Measurements from ENCODE around the gene WFIKKN2. TPM values are rescaled to one million over a fixed set of nuclear protein-coding genes. Genes with fewer than 3 reads are reported as not detected.

The WFIKKN2 gene
- total RNA-seq, 1 experiment from 2014 or later = not detected

DNA sequence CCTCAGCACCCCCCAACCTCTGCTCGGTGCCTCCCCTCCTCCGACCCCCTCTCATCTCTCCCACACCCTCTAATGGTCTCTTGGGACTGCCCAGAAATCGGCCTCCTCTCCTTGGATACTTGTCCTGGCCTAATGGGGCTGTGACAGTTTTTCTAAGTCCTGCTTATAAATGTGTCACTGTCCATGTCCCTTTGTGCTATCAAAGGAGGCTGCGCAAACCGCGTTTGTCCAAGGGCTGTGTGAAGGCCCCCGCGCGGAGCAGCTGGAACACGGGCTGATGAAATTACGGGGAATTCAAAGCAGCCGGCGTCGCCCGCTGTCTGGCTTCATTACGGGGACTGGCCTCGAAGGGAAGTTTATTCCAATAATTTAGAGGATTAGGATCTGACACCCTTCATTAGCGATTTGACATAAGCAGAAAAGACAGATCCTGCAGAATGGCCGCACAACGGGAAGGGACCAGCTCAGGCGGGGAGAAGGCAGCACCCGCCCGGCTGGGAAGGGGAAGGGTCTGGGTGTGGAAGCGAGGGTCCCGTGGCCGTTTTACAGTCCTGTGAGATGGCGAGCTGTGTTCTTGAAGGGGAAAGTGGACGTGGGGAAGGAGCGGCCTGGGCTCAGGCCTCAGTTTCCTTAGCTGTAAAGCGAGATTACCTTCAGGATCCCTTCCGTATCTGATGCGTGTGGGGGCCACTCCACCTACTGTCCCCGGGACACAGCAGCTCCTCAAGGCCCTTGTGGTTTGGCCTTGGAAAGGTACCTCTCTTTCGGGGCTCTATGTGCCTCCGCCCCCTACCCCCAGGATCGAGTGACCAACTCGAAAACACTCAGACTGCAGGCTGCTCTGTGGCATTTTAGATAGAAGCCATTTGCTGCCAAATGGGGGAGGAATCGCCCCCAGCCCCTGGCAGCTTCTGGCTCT lies 1.6 kb upstream of the WFIKKN2 start:
- DNase-seq (ENCODE audit: low read depth) = no peak

DNA sequence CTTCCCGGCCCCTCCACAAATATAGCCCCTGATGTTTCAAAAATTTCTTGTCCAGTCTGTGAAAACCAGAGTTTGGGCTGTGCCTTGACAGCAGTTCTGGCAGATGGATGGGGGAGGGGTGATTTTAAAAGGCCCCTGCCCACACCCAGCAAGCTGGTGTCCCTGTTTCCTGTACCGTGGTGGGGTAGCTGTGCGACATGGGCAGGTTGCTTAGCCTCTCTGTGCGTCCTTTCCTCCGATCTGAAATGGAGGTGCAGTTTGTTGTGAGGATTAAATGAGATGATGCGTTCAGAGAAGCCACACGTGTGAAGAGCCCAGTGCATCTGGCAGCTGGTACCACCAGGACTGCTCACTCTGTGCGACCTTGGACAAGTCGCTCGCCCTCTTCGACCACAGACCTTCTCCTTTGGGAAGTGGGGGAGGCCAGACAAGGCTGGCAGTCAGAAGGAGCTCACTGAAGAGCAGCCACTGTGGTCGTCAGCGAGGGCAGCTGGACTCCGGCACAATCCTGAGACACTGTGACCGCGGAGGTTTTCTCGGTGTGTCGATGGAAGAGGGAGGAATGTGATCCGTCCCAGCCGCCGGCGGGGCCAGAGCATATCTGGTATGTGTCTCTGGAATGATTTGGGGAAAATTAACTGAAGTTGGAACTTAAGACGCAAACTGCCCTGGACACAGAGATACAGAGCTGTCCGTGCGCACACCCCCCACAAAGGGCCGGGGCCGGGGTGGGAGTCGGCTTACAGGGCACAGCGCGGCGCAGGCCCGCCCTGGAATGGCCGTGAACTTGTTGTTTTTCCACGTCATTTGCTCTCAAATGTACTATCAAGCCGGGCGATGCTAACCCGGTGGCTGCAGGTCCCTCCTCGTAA lies 721 bp upstream of the WFIKKN2 start:
- no peak for DNase-seq (ENCODE audit: low read depth)

DNA sequence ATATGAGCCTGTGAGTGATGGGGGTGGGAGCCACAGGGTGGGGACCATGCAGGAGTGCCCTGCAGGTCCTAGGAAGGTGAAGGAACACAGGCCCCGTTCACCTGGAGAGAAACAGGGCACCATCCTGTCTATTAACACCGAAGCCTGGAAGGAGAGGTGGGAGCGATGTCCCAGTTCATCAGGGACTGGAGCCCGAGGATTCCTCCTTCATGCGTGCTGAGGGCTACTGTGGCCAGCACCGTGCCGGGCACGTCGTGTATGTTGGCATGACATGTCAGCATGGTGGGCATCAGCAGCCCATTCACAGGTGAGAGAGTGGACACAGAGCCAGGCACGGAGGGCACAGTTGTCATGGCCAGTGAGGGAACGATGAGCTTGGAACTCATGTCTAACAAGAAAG lies 1.4 kb downstream of the WFIKKN2 start:
- DNase-seq (ENCODE audit: low read depth) = no peak

DNA sequence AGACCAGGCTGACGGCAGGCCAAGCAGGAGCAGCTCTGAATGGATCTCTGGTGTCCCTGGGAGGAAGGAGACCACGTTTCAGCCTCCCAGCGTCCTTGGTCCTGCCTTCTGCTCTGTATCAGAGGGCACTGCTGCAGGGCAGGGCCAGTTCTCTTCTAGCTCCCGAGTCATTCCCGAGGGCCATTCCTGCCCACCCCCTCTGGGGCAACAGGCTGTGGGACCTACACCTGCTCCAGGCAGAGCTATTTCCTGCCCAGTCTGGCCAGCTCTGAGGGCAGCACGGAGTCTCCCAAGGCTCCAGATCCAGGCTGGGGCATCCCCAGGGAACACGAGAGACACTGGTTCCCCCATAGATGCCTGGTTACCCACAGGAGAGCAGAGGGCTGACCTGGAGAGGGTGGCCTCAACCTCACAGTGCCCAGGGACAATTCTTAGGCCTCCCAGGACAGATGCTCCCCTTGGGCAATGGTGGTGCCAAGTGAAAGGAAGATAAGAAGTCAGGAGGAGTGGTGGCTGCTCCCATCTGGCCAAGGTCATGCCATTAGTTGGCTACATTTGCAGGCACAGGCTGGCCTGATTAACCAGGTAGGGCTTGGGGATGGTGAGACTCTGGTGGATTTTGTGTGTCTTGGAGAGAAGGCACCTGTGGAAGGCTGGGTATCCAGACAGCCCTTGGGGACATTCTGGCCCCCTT lies 2.0 kb downstream of the WFIKKN2 start:
- no peak for DNase-seq (ENCODE audit: low read depth)

DNA sequence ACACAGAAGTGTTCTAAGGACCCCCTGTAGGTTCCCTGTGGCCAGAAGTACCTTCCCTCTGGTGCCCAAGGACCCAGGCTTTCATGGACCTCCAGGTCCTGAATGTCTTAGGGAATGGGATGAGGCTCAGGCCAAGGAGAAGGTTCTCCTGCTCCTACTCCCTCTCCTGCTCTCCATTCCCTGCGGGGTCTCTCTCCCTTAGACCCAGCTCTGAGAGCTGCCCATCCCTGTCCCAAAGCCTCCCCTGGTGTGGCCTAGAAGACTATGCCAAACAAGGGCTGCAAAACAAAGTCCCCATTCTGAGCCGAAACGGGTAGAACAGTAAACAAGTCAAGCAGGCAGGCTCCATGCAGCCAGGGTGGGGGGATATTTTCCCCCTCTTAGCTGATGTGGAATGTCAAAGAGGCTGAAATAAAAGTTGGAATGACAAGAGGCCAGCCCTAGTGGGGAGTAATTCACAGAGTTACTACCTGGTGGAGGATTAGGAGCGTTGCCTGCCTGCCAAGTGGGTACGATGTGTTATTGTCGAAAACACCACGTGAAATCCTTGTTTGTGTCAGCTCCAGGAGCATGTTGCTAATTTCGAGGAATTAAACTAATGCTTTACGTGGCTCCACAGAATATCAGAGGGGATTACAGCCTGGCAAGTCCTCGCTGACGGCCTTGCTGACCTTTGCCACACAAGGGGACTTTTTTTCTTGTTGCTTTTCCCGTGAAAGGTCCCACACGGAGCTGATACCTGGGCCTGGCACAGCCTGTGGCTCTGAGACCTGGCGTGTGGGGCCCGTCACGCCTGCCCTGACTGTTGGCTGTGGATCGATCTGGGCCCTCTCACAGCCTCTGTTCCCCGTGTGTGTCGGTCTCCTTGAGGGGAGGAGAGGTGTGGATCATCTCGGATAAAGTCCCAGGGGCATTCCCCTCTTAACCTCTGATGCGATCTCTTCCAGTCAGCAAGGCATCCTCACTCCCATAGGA lies 2.9 kb downstream of the WFIKKN2 start:
- no peak for DNase-seq (ENCODE audit: low read depth)

DNA sequence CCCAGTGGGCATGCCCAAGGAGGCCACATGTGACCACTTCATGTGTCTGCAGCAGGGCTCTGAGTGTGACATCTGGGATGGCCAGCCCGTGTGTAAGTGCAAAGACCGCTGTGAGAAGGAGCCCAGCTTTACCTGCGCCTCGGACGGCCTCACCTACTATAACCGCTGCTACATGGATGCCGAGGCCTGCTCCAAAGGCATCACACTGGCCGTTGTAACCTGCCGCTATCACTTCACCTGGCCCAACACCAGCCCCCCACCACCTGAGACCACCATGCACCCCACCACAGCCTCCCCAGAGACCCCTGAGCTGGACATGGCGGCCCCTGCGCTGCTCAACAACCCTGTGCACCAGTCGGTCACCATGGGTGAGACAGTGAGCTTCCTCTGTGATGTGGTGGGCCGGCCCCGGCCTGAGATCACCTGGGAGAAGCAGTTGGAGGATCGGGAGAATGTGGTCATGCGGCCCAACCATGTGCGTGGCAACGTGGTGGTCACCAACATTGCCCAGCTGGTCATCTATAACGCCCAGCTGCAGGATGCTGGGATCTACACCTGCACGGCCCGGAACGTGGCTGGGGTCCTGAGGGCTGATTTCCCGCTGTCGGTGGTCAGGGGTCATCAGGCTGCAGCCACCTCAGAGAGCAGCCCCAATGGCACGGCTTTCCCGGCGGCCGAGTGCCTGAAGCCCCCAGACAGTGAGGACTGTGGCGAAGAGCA lies 4.4 kb downstream of the WFIKKN2 start:
- DNase-seq (ENCODE audit: low read depth) = no peak

DNA sequence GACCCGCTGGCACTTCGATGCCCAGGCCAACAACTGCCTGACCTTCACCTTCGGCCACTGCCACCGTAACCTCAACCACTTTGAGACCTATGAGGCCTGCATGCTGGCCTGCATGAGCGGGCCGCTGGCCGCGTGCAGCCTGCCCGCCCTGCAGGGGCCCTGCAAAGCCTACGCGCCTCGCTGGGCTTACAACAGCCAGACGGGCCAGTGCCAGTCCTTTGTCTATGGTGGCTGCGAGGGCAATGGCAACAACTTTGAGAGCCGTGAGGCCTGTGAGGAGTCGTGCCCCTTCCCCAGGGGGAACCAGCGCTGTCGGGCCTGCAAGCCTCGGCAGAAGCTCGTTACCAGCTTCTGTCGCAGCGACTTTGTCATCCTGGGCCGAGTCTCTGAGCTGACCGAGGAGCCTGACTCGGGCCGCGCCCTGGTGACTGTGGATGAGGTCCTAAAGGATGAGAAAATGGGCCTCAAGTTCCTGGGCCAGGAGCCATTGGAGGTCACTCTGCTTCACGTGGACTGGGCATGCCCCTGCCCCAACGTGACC lies 5.0 kb downstream of the WFIKKN2 start:
- DNase-seq (ENCODE audit: low read depth) = no peak

DNA sequence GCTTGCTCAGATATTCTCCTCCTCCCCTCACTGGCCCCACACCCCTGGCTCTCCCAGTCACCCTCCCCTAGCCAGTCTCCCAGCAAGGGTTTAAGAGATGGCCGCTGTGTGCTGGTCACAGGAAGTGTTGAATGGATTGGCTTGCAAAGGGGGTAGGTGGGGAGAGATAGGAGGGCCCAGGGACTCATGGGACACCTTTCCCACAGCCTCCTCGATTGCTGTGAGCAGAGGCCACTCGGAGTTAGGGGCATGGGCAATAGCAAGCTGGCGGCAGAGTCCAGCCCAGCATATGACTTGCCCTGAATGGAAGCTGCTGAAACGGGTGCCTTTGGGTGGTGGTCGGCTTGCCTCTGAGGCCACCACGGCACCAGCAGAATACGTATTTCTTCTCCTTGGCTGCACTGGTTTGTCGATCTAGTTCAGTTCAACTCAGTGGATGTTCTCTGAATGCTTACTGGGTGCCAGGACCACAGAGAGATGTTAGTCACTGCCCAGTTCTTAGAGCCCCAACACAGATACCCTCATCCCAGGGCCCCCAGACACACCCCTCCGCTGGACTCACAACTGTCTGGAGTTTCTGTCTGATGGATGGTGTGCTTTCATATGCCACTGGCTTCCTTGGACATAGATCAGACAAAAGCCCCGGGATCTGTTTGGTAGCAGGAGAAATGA lies 6.0 kb downstream of the WFIKKN2 start:
- no peak for DNase-seq (ENCODE audit: low read depth)

DNA sequence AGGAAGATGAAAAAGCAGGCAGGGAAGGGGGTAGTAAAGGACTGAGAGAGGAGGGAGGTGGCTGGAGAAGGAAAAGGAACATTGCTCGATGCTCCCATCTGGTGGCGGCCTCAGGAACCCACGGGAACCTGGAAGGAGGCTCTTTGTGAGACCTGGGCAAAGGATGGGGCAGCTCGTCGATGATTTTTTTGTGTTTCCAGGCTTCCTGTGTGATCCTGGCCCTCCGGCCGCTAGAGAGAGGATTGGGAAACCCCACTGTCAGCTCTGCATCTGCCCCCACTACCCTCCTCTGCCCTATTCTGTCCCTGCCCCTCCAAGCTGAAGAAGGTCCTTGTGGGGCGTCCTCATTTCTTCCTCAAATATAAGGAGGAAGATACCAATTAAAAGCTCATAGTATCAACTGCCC lies 6.6 kb downstream of the WFIKKN2 start:
- peak; percentile 75 for DNase-seq (ENCODE audit: low read depth)

DNA sequence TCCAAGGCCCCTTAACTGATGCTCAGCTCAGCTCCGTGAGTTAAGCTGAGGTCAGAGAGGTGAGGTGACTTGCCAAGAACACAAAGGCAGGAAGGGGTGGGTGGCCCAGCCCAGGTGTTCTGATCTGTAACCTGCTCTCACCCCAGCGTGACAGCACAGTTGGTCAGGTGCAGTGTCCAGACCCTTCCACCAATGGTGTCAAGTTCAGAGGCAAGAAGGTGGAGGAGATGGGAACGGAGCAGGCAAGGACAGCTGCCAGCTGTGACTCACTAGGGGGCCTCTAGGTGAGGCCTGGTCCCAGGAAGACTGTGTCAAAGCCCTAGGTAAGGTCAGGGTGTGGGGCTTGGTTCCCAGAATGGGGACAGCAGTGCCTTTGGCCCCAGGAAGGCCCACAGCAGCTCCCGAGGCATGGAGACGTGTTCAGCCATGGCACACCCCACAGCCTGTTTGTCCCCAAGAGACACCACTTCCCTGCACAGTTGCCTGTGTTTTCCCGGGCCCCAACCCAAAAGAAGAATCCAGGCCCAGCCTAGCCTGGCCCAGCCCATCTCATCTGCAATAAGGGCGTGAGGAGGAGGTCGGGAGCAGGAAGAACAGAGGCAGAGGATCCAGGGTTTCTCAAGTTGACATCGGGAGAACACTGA lies 7.2 kb downstream of the WFIKKN2 start:
- no peak for DNase-seq (ENCODE audit: low read depth)

DNA sequence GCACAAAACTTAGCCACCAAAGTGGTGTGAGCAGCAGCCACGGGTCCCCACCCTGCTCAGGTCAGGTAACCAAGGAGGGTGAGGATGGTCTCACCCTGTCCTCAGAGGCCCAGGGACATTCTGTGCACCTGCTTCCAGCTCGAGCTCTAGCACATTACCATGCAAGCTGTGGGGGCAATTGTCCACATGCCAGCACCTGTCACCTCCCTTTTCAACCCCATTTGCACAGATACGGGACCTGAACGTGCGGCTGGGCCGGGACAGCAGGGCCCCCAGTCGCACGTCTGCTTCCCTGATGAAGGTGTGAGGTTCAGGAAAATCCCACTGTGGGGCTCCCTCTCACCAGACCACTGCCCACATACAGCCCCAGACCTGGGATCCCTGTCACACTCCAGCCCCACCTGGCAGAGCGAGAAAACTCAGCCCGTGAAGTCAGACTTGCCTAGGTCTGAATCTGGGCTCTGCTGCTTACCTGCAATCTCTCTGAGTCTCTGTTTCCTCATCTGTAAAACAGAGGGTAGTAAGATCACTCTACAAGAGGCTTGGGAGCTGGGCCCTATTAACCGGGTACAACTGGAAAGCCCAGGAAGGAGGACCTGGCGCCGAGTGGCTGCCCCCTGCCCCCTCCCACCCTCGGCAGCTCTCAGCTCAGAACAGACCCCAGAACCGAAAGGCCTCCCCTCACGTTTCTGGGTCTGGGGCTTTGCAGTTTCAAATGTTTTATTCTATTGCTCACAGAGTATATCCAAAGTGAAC lies 7.9 kb downstream of the WFIKKN2 start:
- no peak for DNase-seq (ENCODE audit: low read depth)

DNA sequence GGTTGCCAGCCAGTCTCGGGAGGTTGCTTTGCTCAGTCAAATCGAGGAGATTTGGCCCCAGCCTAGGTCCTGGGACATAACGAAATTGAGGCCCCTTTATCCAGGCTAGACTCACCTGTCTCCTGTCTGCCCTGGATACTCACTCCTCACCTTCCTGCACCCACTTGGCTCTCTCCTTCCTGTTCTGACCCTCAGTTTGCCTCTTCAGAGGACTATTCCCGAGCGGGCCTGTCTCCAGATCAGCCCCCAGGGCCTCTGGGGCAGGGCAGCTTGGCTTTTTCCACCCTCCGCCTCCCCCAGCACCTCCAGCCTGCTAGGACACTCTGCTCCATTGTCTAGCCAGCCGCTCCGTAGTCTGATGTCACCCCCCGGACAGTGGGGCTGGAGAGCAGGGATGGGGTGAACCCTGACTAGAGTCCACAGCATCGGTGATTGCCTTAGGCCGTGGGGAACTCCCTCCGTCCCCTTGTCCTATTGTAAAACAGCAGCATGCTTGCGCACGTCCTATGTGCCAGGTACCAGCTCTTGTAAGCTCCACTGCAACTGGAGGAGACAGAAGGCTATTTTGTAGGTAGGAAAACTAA lies 8.8 kb downstream of the WFIKKN2 start:
- no peak for DNase-seq (ENCODE audit: low read depth)

DNA sequence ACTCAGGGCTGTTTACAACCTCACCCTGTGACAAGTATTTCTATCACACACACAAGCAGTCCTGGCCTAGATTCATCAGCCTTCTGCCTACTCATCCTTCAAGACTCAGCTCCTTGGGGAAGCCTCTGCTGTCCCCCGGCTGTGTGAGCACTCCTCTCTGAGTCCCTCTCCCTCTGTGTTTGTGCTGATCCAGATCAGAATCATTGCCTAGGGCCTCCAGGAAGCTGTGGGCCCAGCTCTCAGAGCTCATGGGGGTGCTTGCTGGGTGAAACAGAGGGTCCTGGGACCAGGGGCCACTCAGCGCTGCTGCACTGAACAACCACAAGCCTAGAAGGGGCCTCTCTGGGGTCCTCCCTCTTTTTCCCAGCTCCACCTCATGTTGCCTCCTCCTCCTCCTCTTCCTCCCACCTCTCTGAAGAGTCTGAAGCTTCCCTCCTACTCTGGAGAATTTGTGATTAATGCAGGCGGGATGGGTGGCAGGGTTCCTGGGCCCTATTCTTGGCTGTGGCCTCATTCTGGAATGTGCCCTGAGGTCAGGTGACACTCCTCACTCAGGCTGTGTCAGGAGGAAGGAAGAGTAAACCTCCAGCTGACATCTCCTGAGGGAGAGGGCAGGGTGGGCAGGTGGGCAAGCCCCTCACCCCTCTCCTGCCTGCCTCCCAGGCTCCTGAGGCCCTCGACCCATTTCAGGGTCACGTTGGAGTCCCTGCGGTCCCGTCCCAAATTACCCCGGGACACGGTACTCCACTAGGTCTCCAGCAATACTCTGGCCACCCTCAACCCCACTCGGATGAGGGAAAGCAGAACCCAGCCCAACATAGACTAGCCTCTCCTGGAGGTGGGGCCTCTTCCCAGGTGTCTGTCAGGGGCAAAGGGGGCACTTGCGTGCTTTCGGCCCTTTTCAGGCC lies 10.1 kb downstream of the WFIKKN2 start:
- no peak for DNase-seq (ENCODE audit: low read depth)

DNA sequence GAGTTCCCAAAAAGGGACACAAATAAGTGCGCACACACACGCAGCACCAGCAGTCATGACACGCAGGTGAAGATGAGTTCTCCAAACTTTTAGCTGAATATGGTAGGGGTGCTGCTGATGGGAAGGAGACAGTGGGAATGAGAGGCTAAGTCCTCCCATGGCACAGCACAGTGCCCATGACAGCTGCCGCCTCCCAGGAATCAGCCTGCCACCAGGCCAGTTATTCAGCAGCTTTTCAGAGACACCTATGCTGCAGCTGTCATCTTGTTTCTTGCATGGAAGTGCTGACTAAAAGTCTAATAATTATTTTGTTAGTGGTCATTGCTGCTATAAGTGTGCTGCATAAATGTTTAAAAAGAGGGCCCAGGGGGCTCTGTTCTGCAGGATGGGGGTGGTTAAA lies 12.2 kb downstream of the WFIKKN2 start:
- no peak for DNase-seq (ENCODE audit: low read depth)

DNA sequence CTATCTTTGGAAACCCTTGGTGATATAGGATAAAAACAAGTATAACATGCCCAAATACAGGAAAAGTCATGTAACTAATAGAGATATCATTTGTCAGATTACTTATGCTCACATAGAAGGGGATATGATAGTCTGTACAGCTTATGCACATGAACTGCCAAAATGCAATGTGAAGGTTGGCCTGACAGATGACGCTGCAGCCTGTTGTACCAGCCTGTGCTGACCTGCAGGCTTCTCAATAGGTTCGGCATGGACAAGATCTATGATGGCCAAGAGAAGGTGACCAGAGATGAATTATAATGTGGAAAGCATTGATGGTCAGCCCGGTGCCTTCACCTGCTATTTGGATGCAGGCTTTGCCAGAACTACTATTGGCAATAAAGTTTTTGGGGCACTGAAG lies 12.7 kb downstream of the WFIKKN2 start:
- DNase-seq (ENCODE audit: low read depth) = no peak

DNA sequence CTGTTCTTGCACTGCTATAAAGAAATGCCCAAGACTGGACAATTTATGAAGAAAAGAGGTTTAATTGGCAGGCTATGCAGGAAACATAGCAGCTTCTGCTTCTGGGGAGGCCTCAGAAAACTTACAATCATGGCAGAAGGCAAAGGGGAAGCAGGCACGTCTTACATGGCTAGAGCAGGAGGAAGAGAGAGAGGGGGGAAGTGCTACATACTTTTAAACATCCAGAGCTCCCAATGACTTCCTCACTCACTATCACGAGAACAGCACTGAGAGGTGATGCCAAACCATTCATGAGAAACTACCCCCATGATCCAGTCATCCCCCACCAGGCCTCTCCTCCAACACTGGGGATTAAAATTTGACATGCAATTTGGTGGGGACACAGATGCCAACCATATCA lies 13.3 kb downstream of the WFIKKN2 start:
- DNase-seq (ENCODE audit: low read depth) = no peak

All from HT1080 (cell line).